HG03342 (cell line): ENCODE data around the gene TCERG1L.
"Not testable (repeated sequence)": the region's sequence is repeated elsewhere in the genome, so short reads cannot be mapped to it uniquely, and the experiment has no call there.

Source experiments
- ATAC-seq: cut with Tn5 transposase; IDR thresholded peaks from one replicate; pipeline ENCODE4 v1.9.1; 2021; ENCODE audit warnings: mild to moderate bottlenecking, moderate library complexity; ENCODE audit not compliant: unreplicated experiment

The TCERG1L gene

GRCh38 chr10:131311661-131312477 lies at the start of gene TCERG1L:
TCERG1L (minus strand) TSS chr10:131311721; CDS start chr10:131311635, 86 bp downstream.
- no peak for ATAC-seq

- no peak for ATAC-seq
Measured at GRCh38 chr10:131358741-131359442, 47.4 kb upstream of the TCERG1L start.

- no peak for ATAC-seq
Measured at GRCh38 chr10:131356442-131356841, 44.9 kb upstream of the TCERG1L start.

GRCh38 chr10:131355881-131356280 lies 44.4 kb upstream of the TCERG1L start:
- no peak for ATAC-seq

GRCh38 chr10:131355056-131355455 lies 43.5 kb upstream of the TCERG1L start:
- ATAC-seq, result no peak

- no peak for ATAC-seq
Measured at GRCh38 chr10:131354380-131354779, 42.9 kb upstream of the TCERG1L start.

GRCh38 chr10:131352765-131353290 lies 41.3 kb upstream of the TCERG1L start:
- ATAC-seq, result no peak

- ATAC-seq, result no peak
Measured at GRCh38 chr10:131350660-131351059, 39.1 kb upstream of the TCERG1L start.

- no peak for ATAC-seq
Measured at GRCh38 chr10:131350245-131350644, 38.7 kb upstream of the TCERG1L start.

- ATAC-seq, result no peak
Measured at GRCh38 chr10:131346456-131346855, 34.9 kb upstream of the TCERG1L start.

GRCh38 chr10:131345691-131346090 lies 34.2 kb upstream of the TCERG1L start:
- no peak for ATAC-seq

GRCh38 chr10:131344747-131345146 lies 33.2 kb upstream of the TCERG1L start:
- ATAC-seq, result no peak

GRCh38 chr10:131337741-131338140 lies 26.2 kb upstream of the TCERG1L start:
- no peak for ATAC-seq

- no peak for ATAC-seq
Measured at GRCh38 chr10:131332821-131333220, 21.3 kb upstream of the TCERG1L start.

- no peak for ATAC-seq
Measured at GRCh38 chr10:131323880-131324279, 12.4 kb upstream of the TCERG1L start.

GRCh38 chr10:131323025-131323424 lies 11.5 kb upstream of the TCERG1L start:
- no peak for ATAC-seq

- ATAC-seq, result not testable (repeated sequence)
Measured at GRCh38 chr10:131322575-131322974, 11.1 kb upstream of the TCERG1L start.

- no peak for ATAC-seq
Measured at GRCh38 chr10:131320860-131321604, 9.5 kb upstream of the TCERG1L start.

GRCh38 chr10:131318814-131319213 lies 7.3 kb upstream of the TCERG1L start:
- no peak for ATAC-seq

- ATAC-seq, result no peak
Measured at GRCh38 chr10:131318291-131318690, 6.8 kb upstream of the TCERG1L start.
